ENCODE results near the gene CFAP410. TPM values are rescaled to one million over a fixed set of nuclear protein-coding genes. Genes with fewer than 3 reads are reported as not detected.
A peak's percentile ranks its signal among the peaks of the same experiment; 100 is the strongest.

Gene CFAP410
- total RNA-seq, 3 donors from 2014 or later (not counting 1 experiment from before 2014, with no cell fraction given) = 43.6 to 47.4 (median 46.7) TPM

DNA sequence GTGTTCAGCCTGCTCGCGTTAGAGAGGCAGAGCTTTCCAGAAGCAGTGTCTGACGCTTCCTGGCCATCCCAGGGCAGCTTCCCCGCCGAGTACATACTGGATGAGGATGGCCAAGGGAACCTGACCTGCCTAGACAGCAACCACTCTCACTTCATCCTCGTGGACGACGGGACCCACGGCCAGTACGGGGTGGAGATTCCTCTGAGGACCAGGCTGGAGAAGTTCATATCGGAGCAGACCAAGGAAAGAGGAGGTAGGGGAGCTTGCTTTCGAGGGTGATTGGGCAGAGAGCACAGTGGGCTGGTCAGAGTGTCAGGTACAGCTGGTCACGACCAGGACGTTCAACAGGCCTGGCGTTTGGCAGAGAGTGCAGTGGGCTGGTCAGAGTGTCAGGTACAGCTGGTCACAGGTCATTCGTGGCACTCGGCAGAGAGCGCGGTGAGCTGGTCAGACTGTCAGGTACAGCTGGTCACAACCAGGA, 36.6 kb upstream of the CFAP410 start:
- Mint-ChIP-seq H3K27me3 (ENCODE audit: low read depth in 2 of 2) (peaks cover 0 to 3% of the 10 kb centered on the region in 2 donors), H3K4me1 (peaks cover 34 to 60% of the 10 kb centered on the region in 2 donors), H3K4me3 (peak overlapping the region; percentile 82), H3K27ac (peak overlapping the region; percentile 17 to 75), H3K36me3 (no peaks in the 10 kb centered on the region), H3K9me3 (no peaks in the 10 kb centered on the region)
- Histone ChIP-seq H3K9me3 (ENCODE audit: control insufficient read depth, insufficient read depth, low read length) (peaks cover 4% of the 10 kb centered on the region), H3K4me1 (ENCODE audit: control insufficient read depth, insufficient read depth, low read length) (peaks cover 43% of the 10 kb centered on the region), H3K27ac (ENCODE audit: low read length) (no peak overlapping the region), H3K27me3 (ENCODE audit: control insufficient read depth, insufficient read depth, low read length) (peaks cover 5% of the 10 kb centered on the region), H3K36me3 (ENCODE audit: control insufficient read depth, insufficient read depth, low read length) (peaks cover 3% of the 10 kb centered on the region), H3K4me3 (ENCODE audit: low read length) (no peak overlapping the region)
- intact Hi-C loops (cut with micrococcal nuclease) = loop anchor here (10.0 kb wide), 3 partner anchors 99 to 549 kb away; partner anchors contain the start of genes ITGB2 and TRAPPC10
- no peak for DNase-seq
- ATAC-seq = peak in 1 of 3 donors; percentile 22
- TF ChIP-seq, protein P1, sequence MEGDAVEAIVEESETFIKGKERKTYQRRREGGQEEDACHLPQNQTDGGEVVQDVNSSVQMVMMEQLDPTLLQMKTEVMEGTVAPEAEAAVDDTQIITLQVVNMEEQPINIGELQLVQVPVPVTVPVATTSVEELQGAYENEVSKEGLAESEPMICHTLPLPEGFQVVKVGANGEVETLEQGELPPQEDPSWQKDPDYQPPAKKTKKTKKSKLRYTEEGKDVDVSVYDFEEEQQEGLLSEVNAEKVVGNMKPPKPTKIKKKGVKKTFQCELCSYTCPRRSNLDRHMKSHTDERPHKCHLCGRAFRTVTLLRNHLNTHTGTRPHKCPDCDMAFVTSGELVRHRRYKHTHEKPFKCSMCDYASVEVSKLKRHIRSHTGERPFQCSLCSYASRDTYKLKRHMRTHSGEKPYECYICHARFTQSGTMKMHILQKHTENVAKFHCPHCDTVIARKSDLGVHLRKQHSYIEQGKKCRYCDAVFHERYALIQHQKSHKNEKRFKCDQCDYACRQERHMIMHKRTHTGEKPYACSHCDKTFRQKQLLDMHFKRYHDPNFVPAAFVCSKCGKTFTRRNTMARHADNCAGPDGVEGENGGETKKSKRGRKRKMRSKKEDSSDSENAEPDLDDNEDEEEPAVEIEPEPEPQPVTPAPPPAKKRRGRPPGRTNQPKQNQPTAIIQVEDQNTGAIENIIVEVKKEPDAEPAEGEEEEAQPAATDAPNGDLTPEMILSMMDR (IDR thresholded peaks at IDR 0.05) = no peak
- whole genome bisulfite sequencing (ENCODE audit: insufficient coverage) = 93% methylated on average over 19 of the region's 19 CpGs

DNA sequence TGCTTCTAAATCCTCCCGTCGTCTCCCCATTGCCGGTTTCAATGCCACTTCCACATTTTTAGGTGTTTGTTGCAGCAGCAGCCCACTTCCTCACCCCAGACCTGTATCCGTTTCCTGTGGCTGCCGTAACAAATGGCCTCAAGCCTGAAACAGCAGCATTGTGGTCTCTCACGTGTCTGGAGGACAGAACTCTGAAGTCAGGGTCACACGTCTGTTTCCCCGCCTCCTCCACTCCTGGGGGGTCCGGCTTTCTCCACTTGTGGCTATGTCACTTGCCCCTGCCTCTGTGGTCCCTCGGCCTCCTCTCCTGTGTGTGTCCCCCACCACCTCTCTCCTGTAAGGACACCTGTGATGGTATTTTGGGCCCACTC, 36.1 kb upstream of the CFAP410 start:
- no peaks in the 10 kb centered on the region for H3K36me3 Mint-ChIP-seq
- H3K4me3 Mint-ChIP-seq = peak overlapping the region; percentile 82
- DNase-seq = peak; percentile 58 to 68
- peaks cover 0 to 3% of the 10 kb centered on the region in 2 donors for H3K27me3 Mint-ChIP-seq (ENCODE audit: low read depth in 2 of 2)
- TF ChIP-seq, protein P1 (IDR thresholded peaks at IDR 0.05) = no peak
- H3K27me3 ChIP-seq (ENCODE audit: control insufficient read depth, insufficient read depth, low read length) = peaks cover 8% of the 10 kb centered on the region
- peak; percentile 85 to 98 (median 88) for ATAC-seq
- 1% methylated on average over 10 of the region's 10 CpGs for whole genome bisulfite sequencing (ENCODE audit: insufficient coverage)
- H3K9me3 ChIP-seq (ENCODE audit: control insufficient read depth, insufficient read depth, low read length) = peaks cover 4% of the 10 kb centered on the region
- H3K27ac Mint-ChIP-seq = peak overlapping the region; percentile 17 to 75
- peaks cover 2% of the 10 kb centered on the region for H3K36me3 ChIP-seq (ENCODE audit: control insufficient read depth, insufficient read depth, low read length)
- H3K27ac ChIP-seq (ENCODE audit: low read length) = no peak overlapping the region
- H3K9me3 Mint-ChIP-seq = no peaks in the 10 kb centered on the region
- H3K4me1 Mint-ChIP-seq = peaks cover 34 to 57% of the 10 kb centered on the region in 2 donors
- intact Hi-C loops (cut with micrococcal nuclease) = loop anchor here (10.0 kb wide), 3 partner anchors 100 to 550 kb away; partner anchors contain the start of genes ITGB2 and TRAPPC10
- no peak overlapping the region for H3K4me3 ChIP-seq (ENCODE audit: low read length)
- peaks cover 43% of the 10 kb centered on the region for H3K4me1 ChIP-seq (ENCODE audit: control insufficient read depth, insufficient read depth, low read length)

DNA sequence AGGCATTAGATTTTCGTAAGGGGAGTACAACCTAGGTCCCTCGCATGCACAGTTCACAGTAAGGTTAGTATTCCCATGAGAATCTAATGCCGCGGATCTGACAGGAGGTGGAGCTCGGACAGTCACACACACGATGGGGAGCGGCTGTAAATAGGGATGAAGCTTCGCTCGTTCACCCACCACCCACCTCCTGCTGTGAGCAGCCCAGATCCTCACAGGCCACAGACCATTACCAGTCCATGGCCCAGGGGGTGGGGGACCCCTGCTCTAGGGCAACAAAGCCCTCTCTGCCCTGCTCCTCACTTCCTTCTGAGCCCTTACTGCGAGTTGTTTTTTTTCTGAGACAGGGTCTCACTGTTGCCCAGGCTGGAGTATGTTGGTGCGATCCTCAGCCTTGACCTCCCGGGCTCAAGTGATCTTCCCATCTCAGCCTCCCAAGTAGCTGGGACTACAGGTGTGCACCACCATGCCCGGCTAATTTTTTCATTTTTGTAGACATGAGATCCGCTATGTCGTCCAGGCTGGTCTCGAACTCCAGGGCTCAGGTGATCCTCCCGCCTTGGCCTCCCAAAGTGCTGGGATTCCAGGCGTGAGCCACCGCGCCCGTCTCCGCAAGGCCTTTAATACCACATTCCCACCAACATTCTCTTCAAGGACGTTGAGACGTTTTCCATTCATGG, 35.6 kb upstream of the CFAP410 start:
- Histone ChIP-seq H3K27ac (ENCODE audit: low read length) (no peak overlapping the region), H3K4me3 (ENCODE audit: low read length) (no peak overlapping the region), H3K9me3 (ENCODE audit: control insufficient read depth, insufficient read depth, low read length) (peaks cover 4% of the 10 kb centered on the region), H3K36me3 (ENCODE audit: control insufficient read depth, insufficient read depth, low read length) (peaks cover 2% of the 10 kb centered on the region), H3K4me1 (ENCODE audit: control insufficient read depth, insufficient read depth, low read length) (peaks cover 43% of the 10 kb centered on the region), H3K27me3 (ENCODE audit: control insufficient read depth, insufficient read depth, low read length) (peaks cover 8% of the 10 kb centered on the region)
- Mint-ChIP-seq H3K27ac (peak overlapping the region; percentile 17 to 75), H3K27me3 (ENCODE audit: low read depth in 2 of 2) (peaks cover 0 to 3% of the 10 kb centered on the region in 2 donors), H3K36me3 (no peaks in the 10 kb centered on the region), H3K4me1 (peaks cover 34 to 57% of the 10 kb centered on the region in 2 donors), H3K4me3 (peak overlapping the region; percentile 82), H3K9me3 (no peaks in the 10 kb centered on the region)
- 74% methylated on average over 24 of the region's 24 CpGs for WGBS (ENCODE audit: insufficient coverage)
- peak in 1 of 3 donors; percentile 7 for ATAC-seq
- TF ChIP-seq, protein P1 (IDR thresholded peaks at IDR 0.05) = no peak
- no peak for DNase-seq
- intact Hi-C loops (cut with micrococcal nuclease) = loop anchor here (10.0 kb wide), 3 partner anchors 100 to 550 kb away; partner anchors contain the start of genes ITGB2 and TRAPPC10
